T1000 (cell line): ENCODE measurements around the gene SLC7A4.
"Not testable (repeated sequence)": the region's sequence is repeated elsewhere in the genome, so short reads cannot be mapped to it uniquely, and the experiment has no call there.

Experiments used
- DNase-seq: peaks from one replicate; lab custom pipeline; 2025; ENCODE audit warnings: mixed read lengths; lab: John Stamatoyannopoulos, UW

The SLC7A4 gene

GRCh38 chr22:21064425-21064824 lies 32.1 kb upstream of the SLC7A4 start:
- DNase-seq: not testable (repeated sequence)

GRCh38 chr22:21061660-21062321 lies 29.4 kb upstream of the SLC7A4 start:
- not testable (repeated sequence) for DNase-seq

- not testable (repeated sequence) for DNase-seq
Measured at GRCh38 chr22:21060363-21060762, 28.0 kb upstream of the SLC7A4 start.

- no peak for DNase-seq
Measured at GRCh38 chr22:21055880-21056319, 23.5 kb upstream of the SLC7A4 start.

GRCh38 chr22:21055564-21055834 lies 23.1 kb upstream of the SLC7A4 start:
- no peak for DNase-seq

GRCh38 chr22:21054714-21055563 lies 22.6 kb upstream of the SLC7A4 start:
- DNase-seq: no peak

GRCh38 chr22:21054046-21054713 lies 21.8 kb upstream of the SLC7A4 start:
- DNase-seq: no peak

GRCh38 chr22:21052715-21053459 lies 20.5 kb upstream of the SLC7A4 start:
- no peak for DNase-seq

- no peak for DNase-seq
Measured at GRCh38 chr22:21051831-21052400, 19.6 kb upstream of the SLC7A4 start.

GRCh38 chr22:21051145-21051830 lies 18.9 kb upstream of the SLC7A4 start:
- DNase-seq: no peak

GRCh38 chr22:21048965-21049364 lies 16.6 kb upstream of the SLC7A4 start:
- not testable (repeated sequence) for DNase-seq

- not testable (repeated sequence) for DNase-seq
Measured at GRCh38 chr22:21048448-21048847, 16.1 kb upstream of the SLC7A4 start.

GRCh38 chr22:21047730-21048129 lies 15.4 kb upstream of the SLC7A4 start:
- no peak for DNase-seq

- DNase-seq: no peak
Measured at GRCh38 chr22:21047035-21047661, 14.8 kb upstream of the SLC7A4 start.

GRCh38 chr22:21045585-21046294 lies 13.4 kb upstream of the SLC7A4 start, which contains the start of gene LRRC74B:
TSS of gene LRRC74B (plus strand) at chr22:21045946. CDS start at chr22:21045987, 41 bp downstream.
- peak; percentile 82 for DNase-seq

- DNase-seq: peak; percentile 92
Measured at GRCh38 chr22:21044931-21045584, 12.7 kb upstream of the SLC7A4 start.

- DNase-seq: no peak
Measured at GRCh38 chr22:21043860-21044535, 11.6 kb upstream of the SLC7A4 start.

- DNase-seq: no peak
Measured at GRCh38 chr22:21042978-21043859, 10.9 kb upstream of the SLC7A4 start.
